Measurements from ENCODE around the gene IGF2BP2.
"Not testable (repeated sequence)": the region's sequence is repeated elsewhere in the genome, so short reads cannot be mapped to it uniquely, and the experiment has no call there.

The IGF2BP2 gene

DNA sequence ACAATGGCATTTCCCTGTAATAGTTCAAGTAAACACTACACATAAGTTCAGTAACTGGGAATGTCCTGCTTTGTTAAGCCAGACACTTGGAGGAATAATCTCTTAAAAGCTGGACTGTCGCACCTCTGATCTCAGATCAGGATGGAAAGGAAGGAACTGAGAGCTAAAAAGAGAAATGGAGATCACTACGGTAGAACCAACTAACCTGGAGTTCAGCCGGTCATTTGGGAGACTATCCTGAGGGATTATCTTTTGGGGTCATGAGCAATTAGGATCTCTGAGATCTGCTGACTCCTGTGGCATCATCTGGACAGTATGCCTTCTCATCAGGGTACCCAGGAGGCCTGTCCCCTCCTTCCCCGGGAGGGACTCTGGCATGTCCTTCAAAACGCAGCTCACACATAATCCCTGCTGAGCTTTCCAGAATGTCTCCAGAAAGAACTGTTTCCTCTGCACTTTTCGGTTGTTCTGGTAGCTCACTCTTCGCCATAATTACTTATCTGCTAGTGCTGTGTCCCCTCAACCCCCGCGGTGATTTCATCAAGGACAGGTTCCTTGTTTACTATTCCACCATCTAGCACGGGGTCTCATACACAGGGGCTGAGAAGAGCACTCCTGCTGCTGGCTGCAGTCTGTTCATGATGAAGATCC lies 123.1 kb downstream of the IGF2BP2 start:
- TF ChIP-seq EZH2 (optimal IDR thresholded peaks at IDR 0.05; ENCODE audit: low read depth, low read length) (no peak), EZH2phosphoT487 (IDR thresholded peaks at IDR 0.05; ENCODE audit: low read length) (no peak)
- TF ChIP-seq, protein P1, sequence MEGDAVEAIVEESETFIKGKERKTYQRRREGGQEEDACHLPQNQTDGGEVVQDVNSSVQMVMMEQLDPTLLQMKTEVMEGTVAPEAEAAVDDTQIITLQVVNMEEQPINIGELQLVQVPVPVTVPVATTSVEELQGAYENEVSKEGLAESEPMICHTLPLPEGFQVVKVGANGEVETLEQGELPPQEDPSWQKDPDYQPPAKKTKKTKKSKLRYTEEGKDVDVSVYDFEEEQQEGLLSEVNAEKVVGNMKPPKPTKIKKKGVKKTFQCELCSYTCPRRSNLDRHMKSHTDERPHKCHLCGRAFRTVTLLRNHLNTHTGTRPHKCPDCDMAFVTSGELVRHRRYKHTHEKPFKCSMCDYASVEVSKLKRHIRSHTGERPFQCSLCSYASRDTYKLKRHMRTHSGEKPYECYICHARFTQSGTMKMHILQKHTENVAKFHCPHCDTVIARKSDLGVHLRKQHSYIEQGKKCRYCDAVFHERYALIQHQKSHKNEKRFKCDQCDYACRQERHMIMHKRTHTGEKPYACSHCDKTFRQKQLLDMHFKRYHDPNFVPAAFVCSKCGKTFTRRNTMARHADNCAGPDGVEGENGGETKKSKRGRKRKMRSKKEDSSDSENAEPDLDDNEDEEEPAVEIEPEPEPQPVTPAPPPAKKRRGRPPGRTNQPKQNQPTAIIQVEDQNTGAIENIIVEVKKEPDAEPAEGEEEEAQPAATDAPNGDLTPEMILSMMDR (IDR thresholded peaks at IDR 0.05; ENCODE audit: low read length) = no peak
- Histone ChIP-seq H3K9me3 (replicated peaks; ENCODE audit: insufficient read depth, low read length) (no peaks in the 10 kb centered on the region), H2AFZ (ENCODE audit: low read length) (no peak overlapping the region), H3K27me3 (replicated peaks; ENCODE audit: insufficient read depth, low read length) (no peaks in the 10 kb centered on the region), H3K9me2 (replicated peaks; ENCODE audit: insufficient read depth, low read length) (no peaks in the 10 kb centered on the region), H3K4me1 (ENCODE audit: low read length) (no peaks in the 10 kb centered on the region), H4K20me1 (ENCODE audit: insufficient read depth, low read length) (no peaks in the 10 kb centered on the region), H3F3A (ENCODE audit: insufficient read depth, low read length) (no peaks in the 10 kb centered on the region), H3K27ac (ENCODE audit: low read length) (no peak overlapping the region), H3K79me2 (ENCODE audit: low read length) (no peaks in the 10 kb centered on the region), H3K36me3 (replicated peaks; ENCODE audit: insufficient read depth, low read length) (no peaks in the 10 kb centered on the region), H3K4me3 (ENCODE audit: low read length) (no peak overlapping the region), H3K4me2 (ENCODE audit: low read depth, low read length) (no peak overlapping the region), H3K9ac (ENCODE audit: low read length) (no peak overlapping the region)
- no peak for DNase-seq

DNA sequence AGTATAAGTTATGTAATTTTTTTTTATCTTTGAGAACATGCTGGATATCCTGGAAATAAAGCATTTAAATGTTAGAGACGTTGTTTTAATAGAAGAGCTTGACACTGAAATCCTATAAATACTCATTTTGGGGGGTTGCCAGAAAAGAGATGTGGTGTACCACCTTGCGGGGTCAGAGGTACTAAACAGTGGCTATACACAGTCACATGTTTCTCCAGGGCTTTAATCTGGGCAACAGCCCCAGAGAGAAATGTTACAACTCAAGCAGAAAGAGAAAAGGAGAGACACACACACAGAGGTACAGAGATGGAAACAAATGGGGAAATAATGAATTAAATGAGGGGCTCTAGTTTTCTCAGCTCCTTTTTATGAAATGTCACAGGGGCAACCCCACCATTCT lies 124.9 kb downstream of the IGF2BP2 start:
- no peak overlapping the region for H3K27ac ChIP-seq (ENCODE audit: low read length)
- H3K4me1 ChIP-seq (ENCODE audit: low read length) = no peaks in the 10 kb centered on the region
- H3K27me3 ChIP-seq (replicated peaks; ENCODE audit: insufficient read depth, low read length) = no peaks in the 10 kb centered on the region
- H4K20me1 ChIP-seq (ENCODE audit: insufficient read depth, low read length) = no peaks in the 10 kb centered on the region
- H2AFZ ChIP-seq (ENCODE audit: low read length) = no peak overlapping the region
- H3K36me3 ChIP-seq (replicated peaks; ENCODE audit: insufficient read depth, low read length) = no peaks in the 10 kb centered on the region
- no peak for DNase-seq
- no peaks in the 10 kb centered on the region for H3K79me2 ChIP-seq (ENCODE audit: low read length)
- TF ChIP-seq EZH2 (optimal IDR thresholded peaks at IDR 0.05; ENCODE audit: low read depth, low read length) (no peak), EZH2phosphoT487 (IDR thresholded peaks at IDR 0.05; ENCODE audit: low read length) (no peak)
- TF ChIP-seq, protein P1 (IDR thresholded peaks at IDR 0.05; ENCODE audit: low read length) = no peak
- H3K9me3 ChIP-seq (replicated peaks; ENCODE audit: insufficient read depth, low read length) = no peaks in the 10 kb centered on the region
- no peak overlapping the region for H3K4me3 ChIP-seq (ENCODE audit: low read length)
- H3K4me2 ChIP-seq (ENCODE audit: low read depth, low read length) = no peak overlapping the region
- no peaks in the 10 kb centered on the region for H3F3A ChIP-seq (ENCODE audit: insufficient read depth, low read length)
- no peaks in the 10 kb centered on the region for H3K9me2 ChIP-seq (replicated peaks; ENCODE audit: insufficient read depth, low read length)
- no peak overlapping the region for H3K9ac ChIP-seq (ENCODE audit: low read length)

DNA sequence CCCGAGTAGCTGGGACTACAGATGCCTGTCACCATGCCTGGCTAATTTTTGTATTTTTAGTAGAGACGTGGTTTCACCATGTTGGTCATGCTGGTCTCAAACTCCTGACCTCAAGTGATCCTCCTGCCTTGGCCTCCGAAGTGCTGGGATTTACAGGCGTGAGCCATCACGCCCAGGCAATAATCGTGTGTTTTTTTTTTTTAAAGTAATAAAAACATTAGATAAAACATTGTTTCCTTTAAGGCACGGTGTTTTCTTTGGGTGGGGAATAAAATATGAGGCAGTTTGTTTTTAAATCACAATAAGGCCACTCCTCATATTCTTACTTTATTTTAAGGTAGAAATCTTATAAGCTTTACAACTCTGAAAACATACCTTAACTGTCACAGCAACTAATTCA lies 127.6 kb downstream of the IGF2BP2 start:
- H3K27me3 ChIP-seq (replicated peaks; ENCODE audit: insufficient read depth, low read length); H3K36me3 ChIP-seq (replicated peaks; ENCODE audit: insufficient read depth, low read length); H3K9me3 ChIP-seq (replicated peaks; ENCODE audit: insufficient read depth, low read length); DNase-seq; H3K4me3 ChIP-seq (ENCODE audit: low read length); H3K9ac ChIP-seq (ENCODE audit: low read length); H3K79me2 ChIP-seq (ENCODE audit: low read length); H3K4me2 ChIP-seq (ENCODE audit: low read depth, low read length); H3K4me1 ChIP-seq (ENCODE audit: low read length); H3K27ac ChIP-seq (ENCODE audit: low read length); H3K9me2 ChIP-seq (replicated peaks; ENCODE audit: insufficient read depth, low read length); H4K20me1 ChIP-seq (ENCODE audit: insufficient read depth, low read length); H2AFZ ChIP-seq (ENCODE audit: low read length); H3F3A ChIP-seq (ENCODE audit: insufficient read depth, low read length): not testable (repeated sequence)

DNA sequence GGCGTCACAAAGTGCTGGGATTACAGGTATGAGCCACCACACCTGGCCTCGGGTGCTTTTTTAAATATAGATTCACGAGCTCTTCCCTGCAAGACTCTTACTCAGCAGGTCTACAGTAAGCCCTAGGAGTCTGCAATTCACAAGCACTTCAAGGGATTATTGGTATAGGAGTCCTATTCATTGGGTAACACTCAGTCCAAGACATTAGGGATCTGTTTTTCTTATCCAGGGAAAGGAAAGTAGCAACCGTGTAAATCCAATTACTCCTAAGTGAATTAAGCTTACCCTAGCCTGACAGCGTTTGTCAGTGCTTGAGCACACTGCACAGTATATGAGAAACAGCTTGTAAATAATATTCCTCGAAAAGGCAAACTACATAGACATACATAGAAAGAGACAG lies 128.8 kb downstream of the IGF2BP2 start:
- H3K9me3 ChIP-seq (replicated peaks; ENCODE audit: insufficient read depth, low read length) = no peaks in the 10 kb centered on the region
- H3K79me2 ChIP-seq (ENCODE audit: low read length) = no peaks in the 10 kb centered on the region
- H3K4me1 ChIP-seq (ENCODE audit: low read length) = no peaks in the 10 kb centered on the region
- H3F3A ChIP-seq (ENCODE audit: insufficient read depth, low read length) = no peaks in the 10 kb centered on the region
- no peak for DNase-seq
- no peaks in the 10 kb centered on the region for H3K36me3 ChIP-seq (replicated peaks; ENCODE audit: insufficient read depth, low read length)
- H3K27me3 ChIP-seq (replicated peaks; ENCODE audit: insufficient read depth, low read length) = no peaks in the 10 kb centered on the region
- no peak overlapping the region for H2AFZ ChIP-seq (ENCODE audit: low read length)
- H3K4me2 ChIP-seq (ENCODE audit: low read depth, low read length) = no peak overlapping the region
- H4K20me1 ChIP-seq (ENCODE audit: insufficient read depth, low read length) = no peaks in the 10 kb centered on the region
- H3K4me3 ChIP-seq (ENCODE audit: low read length) = no peak overlapping the region
- no peak overlapping the region for H3K9ac ChIP-seq (ENCODE audit: low read length)
- no peak overlapping the region for H3K27ac ChIP-seq (ENCODE audit: low read length)
- H3K9me2 ChIP-seq (replicated peaks; ENCODE audit: insufficient read depth, low read length) = no peaks in the 10 kb centered on the region
- TF ChIP-seq, protein P1 (IDR thresholded peaks at IDR 0.05; ENCODE audit: low read length) = no peak
- TF ChIP-seq EZH2phosphoT487 (IDR thresholded peaks at IDR 0.05; ENCODE audit: low read length) = no peak
- no peak for TF ChIP-seq EZH2 (optimal IDR thresholded peaks at IDR 0.05; ENCODE audit: low read depth, low read length)

Data from MM.1S (cell line).